Hepatocyte (in vitro differentiated cells): ENCODE results near the gene CBFA2T3. TPM values are rescaled to one million over a fixed set of nuclear protein-coding genes. Genes with fewer than 3 reads are reported as not detected.

Experiments
- DNase-seq: peaks from one replicate; pipeline ENCODE4 v3.0.0-alpha.2; 2016; ENCODE audit warnings: low spot score
- H2AFZ ChIP-seq: fragments of 200-600 bp; sonication (generic); 2 replicates; pipeline ENCODE4 v1.6.0; 2016; ENCODE audit warnings: antibody characterized with exemption, mild to moderate bottlenecking
- H3K27ac ChIP-seq: fragments of 200-600 bp; sonication (generic); 2 replicates; pipeline ENCODE4 v1.5.1; 2016; ENCODE audit warnings: mild to moderate bottlenecking
- H3K27me3 ChIP-seq: fragments of 200-600 bp; sonication (generic); 2 replicates; pipeline ENCODE4 v1.6.1; 2016
- H3K36me3 ChIP-seq: fragments of 200-600 bp; sonication (generic); replicated peaks from 2 replicates; pipeline ENCODE4 v1.5.1; 2016; ENCODE audit warnings: low read depth; ENCODE audit not compliant: insufficient read depth
- H3K4me1 ChIP-seq: fragments of 200-600 bp; sonication (generic); 2 replicates; pipeline ENCODE4 v1.5.1; 2016; ENCODE audit warnings: mild to moderate bottlenecking, moderate library complexity; ENCODE audit not compliant: insufficient read depth
- H3K4me2 ChIP-seq: fragments of 200-600 bp; sonication (generic); 2 replicates; pipeline ENCODE4 v1.6.0; 2016
- H3K4me3 ChIP-seq: fragments of 200-600 bp; sonication (generic); 2 replicates; pipeline ENCODE4 v1.5.1; 2016; ENCODE audit warnings: mild to moderate bottlenecking
- H3K79me2 ChIP-seq: fragments of 200-600 bp; sonication (generic); 2 replicates; pipeline ENCODE4 v1.6.0; 2017; ENCODE audit warnings: mild to moderate bottlenecking
- H3K9me2 ChIP-seq: fragments of 200-600 bp; sonication (generic); replicated peaks from 2 replicates; pipeline ENCODE4 v1.6.0; 2017; ENCODE audit warnings: mild to moderate bottlenecking; ENCODE audit not compliant: insufficient read depth
- H3K9me3 ChIP-seq: fragments of 200-600 bp; sonication (generic); 2 replicates; pipeline ENCODE4 v1.5.1; 2016; ENCODE audit warnings: low read depth, mild to moderate bottlenecking
- H4K20me1 ChIP-seq: fragments of 200-600 bp; sonication (generic); 2 replicates; pipeline ENCODE4 v1.6.0; 2016; ENCODE audit warnings: mild to moderate bottlenecking; ENCODE audit not compliant: insufficient read depth, poor library complexity, severe bottlenecking
- CTCF ChIP-seq: fragments of 200-600 bp; sonication (generic); IDR thresholded peaks from 2 replicates; pipeline ENCODE4 v1.5.1; 2016; ENCODE audit warnings: antibody characterized with exemption, mild to moderate bottlenecking; ENCODE audit not compliant: poor library complexity
- EZH2 ChIP-seq: fragments of 200-600 bp; sonication (generic); IDR thresholded peaks from 2 replicates; pipeline ENCODE4 v1.6.1; 2016; ENCODE audit warnings: antibody characterized with exemption, mild to moderate bottlenecking, borderline replicate concordance
- EZH2phosphoT487 ChIP-seq: fragments of 200-600 bp; sonication (generic); IDR thresholded peaks from one replicate; pipeline ENCODE4 v1.6.1; 2018; ENCODE audit warnings: antibody characterized with exemption, mild to moderate bottlenecking, low read depth, moderate library complexity; ENCODE audit not compliant: unreplicated experiment, severe bottlenecking
- WGBS: methylation state at CpG from one replicate; pipeline ENCODE4 v1.1.6; 2016; ENCODE audit warnings: low lambda C conversion rate; ENCODE audit errors: missing lambda C conversion rate; 5-methylcytosine and 5-hydroxymethylcytosine counted together
- polyA plus RNA-seq: library from polyadenylated mRNA; unstranded; fragments of >200 nt; fragmentation: Nextera tagmentation; extraction: Ambion mirVana; gene quantifications from 2 replicates; pipeline ENCODE4 v1.2.1, GENCODE V29; 2016
- total RNA-seq: library from RNA; depleted of rRNA; stranded (reverse); fragments of >200 nt; gene quantifications from 2 replicates; pipeline ENCODE4 v1.2.3, GENCODE V29; 2014

CBFA2T3 gene
- total and polyA plus RNA-seq, 2 experiments from 2014 or later: 0.07 to 1.5 TPM

- H3K27me3 ChIP-seq: no peaks in the 10 kb centered on the region
- H3K27ac ChIP-seq: no peak overlapping the region
- 96% methylated on average over 24 of the region's 25 CpGs for WGBS
- no peaks in the 10 kb centered on the region for H3K9me3 ChIP-seq
- H3K4me1 ChIP-seq: peaks cover 6% of the 10 kb centered on the region
- no peak overlapping the region for H3K4me3 ChIP-seq
- no peaks in the 10 kb centered on the region for H3K36me3 ChIP-seq
- no peaks in the 10 kb centered on the region for H4K20me1 ChIP-seq
- H3K9me2 ChIP-seq: no peaks in the 10 kb centered on the region
- no peak for DNase-seq
- no peak overlapping the region for H3K4me2 ChIP-seq
- no peak overlapping the region for H2AFZ ChIP-seq
- peaks cover 12% of the 10 kb centered on the region for H3K79me2 ChIP-seq
- no peak for TF ChIP-seq EZH2phosphoT487
- TF ChIP-seq CTCF: no peak
- no peak for TF ChIP-seq EZH2
Measured at GRCh38 chr16:88862968-88863367, 114.0 kb downstream of the CBFA2T3 start.

GRCh38 chr16:88861359-88861758 is 115.6 kb downstream of the CBFA2T3 start:
- no peaks in the 10 kb centered on the region for H3K9me2 ChIP-seq
- TF ChIP-seq EZH2 (no peak), CTCF (no peak)
- H3K4me2 ChIP-seq: no peak overlapping the region
- DNase-seq: no peak
- peaks cover 16% of the 10 kb centered on the region for H3K79me2 ChIP-seq
- H3K36me3 ChIP-seq: no peaks in the 10 kb centered on the region
- H2AFZ ChIP-seq: no peak overlapping the region
- no peaks in the 10 kb centered on the region for H3K9me3 ChIP-seq
- H3K4me3 ChIP-seq: no peak overlapping the region
- H3K4me1 ChIP-seq: peaks cover 7% of the 10 kb centered on the region
- H3K27ac ChIP-seq: no peak overlapping the region
- H4K20me1 ChIP-seq: no peaks in the 10 kb centered on the region
- WGBS: 95% methylated on average over 19 of the region's 19 CpGs
- no peaks in the 10 kb centered on the region for H3K27me3 ChIP-seq

- H3K9me2 ChIP-seq: no peaks in the 10 kb centered on the region
- H3K27me3 ChIP-seq: no peaks in the 10 kb centered on the region
- 98% methylated on average over 20 of the region's 20 CpGs for WGBS
- H3K9me3 ChIP-seq: no peaks in the 10 kb centered on the region
- H3K4me1 ChIP-seq: peaks cover 11% of the 10 kb centered on the region
- H3K36me3 ChIP-seq: no peaks in the 10 kb centered on the region
- H3K27ac ChIP-seq: no peak overlapping the region
- H3K4me3 ChIP-seq: no peak overlapping the region
- H3K79me2 ChIP-seq: peaks cover 27% of the 10 kb centered on the region
- no peak overlapping the region for H3K4me2 ChIP-seq
- TF ChIP-seq EZH2phosphoT487 (no peak), CTCF (no peak), EZH2 (no peak)
- DNase-seq: no peak
- no peak overlapping the region for H2AFZ ChIP-seq
- H4K20me1 ChIP-seq: peaks cover 3% of the 10 kb centered on the region
Measured at GRCh38 chr16:88859381-88860091, 117.5 kb downstream of the CBFA2T3 start.
